Measurements from ENCODE around the gene MACROD2.

Gene MACROD2

DNA sequence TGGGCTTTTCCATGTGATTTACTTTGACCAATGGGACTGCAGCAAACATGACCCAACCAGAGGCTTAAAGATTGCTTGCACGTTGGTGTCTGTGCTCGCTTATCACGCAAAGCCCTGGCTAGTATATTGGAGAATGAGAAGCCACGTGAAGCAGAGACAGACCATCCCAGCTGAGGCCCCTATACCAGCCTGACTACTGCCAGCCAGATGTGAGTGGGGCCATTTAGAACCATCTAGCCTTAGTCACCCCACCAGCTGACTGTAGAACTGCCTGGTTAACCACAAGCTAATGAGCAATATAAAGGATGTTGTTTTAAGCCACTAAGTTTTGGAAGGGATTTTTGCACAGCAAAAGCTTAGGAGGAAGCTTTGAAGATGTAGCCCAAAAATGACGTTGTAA, 74.5 kb downstream of the MACROD2 start:
- DNase-seq (ENCODE audit: insufficient read length, low spot score) = no peak
- TF ChIP-seq, protein P1, sequence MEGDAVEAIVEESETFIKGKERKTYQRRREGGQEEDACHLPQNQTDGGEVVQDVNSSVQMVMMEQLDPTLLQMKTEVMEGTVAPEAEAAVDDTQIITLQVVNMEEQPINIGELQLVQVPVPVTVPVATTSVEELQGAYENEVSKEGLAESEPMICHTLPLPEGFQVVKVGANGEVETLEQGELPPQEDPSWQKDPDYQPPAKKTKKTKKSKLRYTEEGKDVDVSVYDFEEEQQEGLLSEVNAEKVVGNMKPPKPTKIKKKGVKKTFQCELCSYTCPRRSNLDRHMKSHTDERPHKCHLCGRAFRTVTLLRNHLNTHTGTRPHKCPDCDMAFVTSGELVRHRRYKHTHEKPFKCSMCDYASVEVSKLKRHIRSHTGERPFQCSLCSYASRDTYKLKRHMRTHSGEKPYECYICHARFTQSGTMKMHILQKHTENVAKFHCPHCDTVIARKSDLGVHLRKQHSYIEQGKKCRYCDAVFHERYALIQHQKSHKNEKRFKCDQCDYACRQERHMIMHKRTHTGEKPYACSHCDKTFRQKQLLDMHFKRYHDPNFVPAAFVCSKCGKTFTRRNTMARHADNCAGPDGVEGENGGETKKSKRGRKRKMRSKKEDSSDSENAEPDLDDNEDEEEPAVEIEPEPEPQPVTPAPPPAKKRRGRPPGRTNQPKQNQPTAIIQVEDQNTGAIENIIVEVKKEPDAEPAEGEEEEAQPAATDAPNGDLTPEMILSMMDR (IDR thresholded peaks at IDR 0.05; ENCODE audit: insufficient read depth, missing control alignments) = no peak
- FAIRE-seq = no peak

DNA sequence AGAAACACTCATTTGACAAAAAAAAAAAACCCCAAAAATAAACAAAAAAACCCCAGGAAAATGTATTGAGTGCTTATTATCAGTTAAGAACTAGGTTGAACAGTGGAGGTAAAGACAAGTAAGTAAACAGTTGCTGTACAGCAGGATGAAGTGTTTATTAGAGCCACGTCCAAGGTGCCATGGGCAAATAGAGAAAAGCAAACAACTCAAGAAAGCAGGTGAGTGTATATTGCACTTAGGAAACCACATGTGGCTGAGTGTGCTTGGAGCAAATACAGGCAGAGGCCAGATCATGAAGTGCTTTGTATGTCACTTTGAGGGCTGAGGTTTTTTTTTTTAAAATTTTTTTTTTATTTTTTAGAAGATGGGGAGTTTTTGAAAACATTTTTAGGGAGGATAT, 98.3 kb downstream of the MACROD2 start:
- FAIRE-seq (no peak), DNase-seq (ENCODE audit: insufficient read length, low spot score) (no peak)
- TF ChIP-seq, protein P1 (IDR thresholded peaks at IDR 0.05; ENCODE audit: insufficient read depth, missing control alignments) = no peak

DNA sequence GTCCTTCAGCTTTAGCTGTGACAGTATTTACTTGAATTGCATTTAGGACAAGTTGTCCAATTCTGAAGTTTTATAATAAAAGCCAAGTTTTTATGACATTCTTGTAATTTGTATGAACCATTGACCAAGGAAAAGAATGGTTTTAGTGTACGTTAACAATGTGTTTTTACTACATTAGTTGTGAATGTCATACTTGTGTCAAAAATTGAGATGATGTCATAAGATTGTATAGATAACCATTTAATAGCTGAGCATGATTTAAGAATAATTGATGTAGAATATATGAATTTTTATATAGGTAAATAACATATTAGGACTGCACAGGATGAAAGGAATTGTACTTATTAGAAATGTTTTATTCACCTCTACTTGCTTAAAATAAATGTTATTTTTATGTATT, 102.9 kb downstream of the MACROD2 start:
- TF ChIP-seq, protein P1 (IDR thresholded peaks at IDR 0.05; ENCODE audit: insufficient read depth, missing control alignments) = no peak
- FAIRE-seq (no peak), DNase-seq (ENCODE audit: insufficient read length, low spot score) (no peak)

DNA sequence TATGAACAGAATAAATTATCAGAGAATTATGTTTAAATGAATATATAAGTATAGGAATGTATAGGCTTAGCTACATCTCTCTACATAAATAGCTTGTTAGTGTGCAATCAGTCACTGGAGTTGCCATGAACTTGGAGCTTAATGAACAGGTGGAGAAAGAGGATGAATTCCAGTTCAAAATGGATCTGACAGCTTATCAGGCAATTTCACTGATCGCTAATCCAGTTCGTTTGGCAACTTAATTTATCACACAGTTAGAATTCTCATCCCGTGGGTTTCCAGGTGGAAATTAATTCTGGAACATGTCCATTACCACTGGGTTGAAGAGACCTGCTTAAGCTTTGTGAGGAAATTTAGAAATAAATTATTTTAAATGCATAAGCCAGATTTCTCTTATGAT, 118.1 kb downstream of the MACROD2 start:
- TF ChIP-seq, protein P1 (IDR thresholded peaks at IDR 0.05; ENCODE audit: insufficient read depth, missing control alignments) = no peak
- no peak for DNase-seq (ENCODE audit: insufficient read length, low spot score)

DNA sequence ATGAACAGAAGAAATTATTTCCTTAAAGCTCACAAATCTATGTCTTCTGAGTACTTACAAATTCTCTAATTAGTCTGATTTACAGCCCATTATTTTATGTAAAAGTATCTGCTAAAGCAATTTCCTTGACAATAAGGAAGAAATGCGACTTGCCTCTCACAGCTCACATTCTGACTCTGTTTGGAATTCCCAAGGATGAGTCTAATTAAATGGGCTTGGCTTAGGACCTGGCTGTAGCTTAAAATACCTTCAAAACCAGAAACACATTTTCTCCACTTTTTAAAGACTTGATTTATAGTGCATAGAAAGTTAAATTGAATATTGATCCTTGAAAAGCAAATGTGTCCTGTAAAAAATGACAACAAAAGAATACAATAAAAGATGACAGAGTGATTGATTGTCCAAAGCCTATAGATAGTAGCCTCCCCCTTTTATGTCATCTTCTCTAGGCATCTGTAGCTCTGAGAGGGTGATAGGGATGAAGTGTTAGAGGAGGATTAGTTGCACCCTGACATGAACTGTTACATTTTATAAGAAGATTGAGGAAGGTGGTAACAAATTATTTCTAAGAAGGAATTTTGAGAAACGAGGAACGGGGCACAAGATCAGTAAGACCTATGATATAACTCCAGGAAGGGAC, 118.9 kb downstream of the MACROD2 start:
- no peak for DNase-seq (ENCODE audit: insufficient read length, low spot score)
- TF ChIP-seq, protein P1 (IDR thresholded peaks at IDR 0.05; ENCODE audit: insufficient read depth, missing control alignments) = no peak
- FAIRE-seq = no peak

More for the DNA sequence above, 118.1 kb downstream of the MACROD2 start:
- no peak for FAIRE-seq

DNA sequence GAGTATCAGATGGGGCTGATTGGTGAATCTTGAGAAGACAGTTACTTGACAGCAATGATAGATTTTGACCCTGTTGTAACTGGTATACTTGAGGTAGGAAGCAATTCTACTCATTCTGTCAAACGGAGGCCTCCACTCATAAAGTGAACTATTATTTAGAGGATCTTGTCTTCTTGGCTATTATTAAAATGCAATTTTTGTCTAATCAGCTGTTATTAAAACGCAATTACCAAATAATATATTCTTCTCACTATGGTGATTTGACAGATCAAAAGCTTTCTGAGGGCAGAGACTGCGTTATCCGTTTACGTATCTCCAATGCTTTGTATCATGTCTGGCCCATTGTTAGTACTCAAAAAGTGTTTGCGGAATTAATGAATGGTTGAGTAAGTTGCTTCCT, 120.7 kb downstream of the MACROD2 start:
- TF ChIP-seq, protein P1 (IDR thresholded peaks at IDR 0.05; ENCODE audit: insufficient read depth, missing control alignments) = no peak
- DNase-seq (ENCODE audit: insufficient read length, low spot score) (no peak), FAIRE-seq (no peak)

DNA sequence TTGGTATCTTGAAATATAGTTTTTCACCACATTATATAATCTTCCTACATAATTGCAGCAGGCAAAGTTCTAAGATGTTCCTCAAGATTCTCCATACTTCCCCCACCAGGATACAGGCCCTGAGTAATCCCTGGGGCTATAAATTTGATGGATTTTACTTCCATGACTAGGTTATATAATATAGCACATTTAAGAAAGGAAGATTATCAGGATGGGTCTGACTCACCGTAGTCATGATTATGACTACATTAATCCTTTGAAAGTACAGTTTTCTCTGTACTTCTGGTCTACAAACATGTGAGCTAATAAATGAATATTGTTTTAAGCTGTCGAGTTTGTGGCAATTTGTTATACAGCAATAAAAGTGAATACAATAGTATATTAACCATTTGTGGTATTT, 122.5 kb downstream of the MACROD2 start:
- TF ChIP-seq, protein P1 (IDR thresholded peaks at IDR 0.05; ENCODE audit: insufficient read depth, missing control alignments) = no peak
- no peak for DNase-seq (ENCODE audit: insufficient read length, low spot score)
- FAIRE-seq = no peak

Data from D721Med (cell line).